HT-29 (cell line): ENCODE results near the gene TRAPPC3L. TPM values are rescaled to one million over a fixed set of nuclear protein-coding genes. Genes with fewer than 3 reads are reported as not detected.

Experiments used
- total RNA-seq: library from RNA; depleted of rRNA; stranded (reverse); fragments of >200 nt; shearing (Covaris generic); gene quantifications from 2 replicates; pipeline ENCODE4 v1.2.3, GENCODE V29; 2014; rRNA removed

Gene TRAPPC3L
- total RNA-seq, 1 experiment from 2014 or later: not detected

Other genes starting within 250 kb of the TRAPPC3L start
- 1.9 and 5.3 TPM in 2 replicates for gene DSE, start 174.7 kb downstream of the TRAPPC3L start, total RNA-seq
- not detected in 2 replicates for gene CALHM6, start 84.3 kb downstream of the TRAPPC3L start, total RNA-seq
- 0.08 and 0.23 TPM in 2 replicates for gene CALHM5, start 34.0 kb downstream of the TRAPPC3L start, total RNA-seq
- gene CALHM4, start 8.1 kb upstream of the TRAPPC3L start, total RNA-seq: not detected in 2 replicates
- 9.1 and 15.4 TPM in 2 replicates for gene RWDD1, start 25.8 kb upstream of the TRAPPC3L start, total RNA-seq
- 0.31 TPM in 1 of 2 replicates, not detected in the other for gene RSPH4A, start 70.8 kb upstream of the TRAPPC3L start, total RNA-seq
- 6.0 and 6.1 TPM in 2 replicates for gene ZUP1, start 123.1 kb upstream of the TRAPPC3L start, total RNA-seq
- 1.6 and 2.6 TPM in 2 replicates for gene KPNA5, start 135.5 kb upstream of the TRAPPC3L start, total RNA-seq
- not detected in 2 replicates for gene FAM162B, start 220.0 kb upstream of the TRAPPC3L start, total RNA-seq